HG03460 (cell line): ENCODE data around the gene CD180.
"Not testable (repeated sequence)": the region's sequence is repeated elsewhere in the genome, so short reads cannot be mapped to it uniquely, and the experiment has no call there.

Experiments
- ATAC-seq: cut with Tn5 transposase; IDR thresholded peaks from one replicate; pipeline ENCODE4 v1.9.1; 2021; ENCODE audit not compliant: unreplicated experiment

The CD180 gene

DNA sequence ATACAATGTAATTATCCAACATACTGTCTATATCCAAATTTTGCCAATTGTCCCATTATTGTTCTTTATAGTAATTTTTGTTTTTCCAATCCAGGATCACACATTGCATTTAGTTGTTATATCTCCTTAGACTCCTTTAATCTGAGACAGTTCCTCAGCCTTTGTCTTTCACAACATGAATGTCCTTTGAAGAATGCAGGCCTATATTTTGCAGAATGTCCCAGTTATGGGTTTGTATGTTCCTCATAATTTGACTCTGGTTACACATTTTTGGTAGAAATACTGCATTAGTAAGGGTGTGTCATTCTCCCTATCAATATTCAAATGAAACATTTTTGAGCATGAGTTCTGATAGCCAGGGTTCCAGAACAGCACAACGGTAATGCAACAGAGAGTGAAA lies 6.7 kb downstream of the CD180 start:
- ATAC-seq, result no peak

GRCh38 chr5:67189079-67189354 lies 7.6 kb downstream of the CD180 start:
- ATAC-seq, result no peak

DNA sequence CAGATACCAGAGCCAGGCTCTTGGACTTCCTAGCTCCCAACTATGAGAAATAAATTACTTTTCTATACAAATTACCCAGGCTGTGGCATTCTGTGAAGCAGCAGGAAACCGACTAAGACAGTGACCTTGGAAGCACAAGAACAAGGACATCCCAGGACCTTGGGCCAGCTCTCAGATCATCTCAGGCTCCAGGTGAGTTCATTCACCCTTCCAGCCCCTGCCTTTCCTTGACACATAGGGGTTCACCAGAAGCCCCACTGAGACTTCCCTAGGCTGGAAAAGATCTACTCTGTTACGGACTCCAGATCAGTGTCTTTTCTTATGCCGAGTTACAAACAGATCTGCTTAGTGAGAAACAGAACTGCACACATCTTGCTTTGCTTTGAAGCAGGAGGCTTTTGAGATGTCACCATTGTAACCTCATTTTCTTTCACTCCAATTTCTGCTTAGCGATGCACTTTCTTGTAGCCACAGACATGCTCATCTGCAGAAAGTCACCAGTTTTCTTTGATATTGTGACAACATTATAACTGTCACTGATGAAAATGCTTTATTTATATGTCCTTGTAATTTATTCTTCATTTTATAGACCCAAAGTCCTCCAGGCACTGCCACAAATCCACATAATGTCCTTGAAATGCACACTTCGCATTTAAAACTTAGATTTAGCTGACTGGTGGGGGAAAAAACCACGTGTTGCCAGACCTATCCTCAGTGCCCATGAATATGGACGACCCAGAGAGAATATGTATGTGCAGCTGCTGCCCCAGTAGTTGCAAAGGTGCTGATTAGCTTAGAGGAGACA lies 8.1 kb downstream of the CD180 start:
- ATAC-seq, result no peak

DNA sequence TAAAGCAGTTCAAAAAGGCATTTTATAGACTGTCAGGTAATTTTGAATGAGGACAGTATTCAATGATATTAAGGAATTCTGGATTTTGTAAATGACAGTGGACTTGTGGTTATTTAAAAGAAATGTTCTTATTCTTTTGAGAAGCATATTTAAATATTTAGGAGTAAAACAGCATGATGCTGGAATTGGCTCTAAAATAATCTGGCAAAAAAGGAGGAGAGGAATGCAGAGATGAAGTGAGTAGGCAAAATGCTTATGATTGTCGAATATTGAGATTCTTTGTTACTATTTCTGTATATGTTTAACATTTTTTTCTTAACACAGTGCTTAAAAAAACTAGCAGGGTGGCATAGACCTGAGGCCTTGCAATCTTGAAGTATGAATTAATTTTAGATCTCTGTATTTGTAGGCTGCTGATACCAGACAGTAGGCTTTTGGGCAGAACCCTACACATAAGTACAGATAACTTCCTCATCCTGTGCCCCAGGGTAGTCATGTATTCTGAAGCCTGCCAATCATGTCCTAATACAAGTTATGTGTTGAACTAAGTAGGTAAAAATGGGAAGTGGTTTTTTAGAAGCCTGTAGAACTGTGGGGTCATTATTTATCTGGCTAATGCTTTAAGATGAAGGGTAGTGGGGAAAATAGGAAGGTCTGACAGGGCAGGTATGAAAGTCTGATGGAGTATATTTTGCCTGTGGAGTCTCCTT lies 9.4 kb downstream of the CD180 start:
- ATAC-seq, result no peak

DNA sequence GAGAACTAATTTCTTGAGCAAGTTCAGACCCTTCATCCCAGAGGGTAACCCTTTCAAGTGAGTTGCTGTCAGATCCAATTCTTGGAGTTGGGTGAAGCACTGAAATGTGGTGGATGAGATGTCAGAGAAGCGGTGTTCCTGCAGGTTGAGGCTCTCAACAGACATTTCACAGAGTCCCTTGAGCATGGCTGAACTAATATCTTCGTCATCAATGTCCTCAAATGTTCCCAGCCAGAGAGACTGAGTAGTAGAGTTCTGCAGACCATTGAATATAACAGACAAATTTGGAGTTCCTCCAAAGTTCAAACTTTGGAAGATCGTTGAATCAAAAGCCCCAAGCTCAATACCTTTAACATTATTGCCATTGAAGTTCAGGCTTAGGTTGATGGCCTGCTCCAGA lies 12.7 kb downstream of the CD180 start:
- ATAC-seq, result no peak

DNA sequence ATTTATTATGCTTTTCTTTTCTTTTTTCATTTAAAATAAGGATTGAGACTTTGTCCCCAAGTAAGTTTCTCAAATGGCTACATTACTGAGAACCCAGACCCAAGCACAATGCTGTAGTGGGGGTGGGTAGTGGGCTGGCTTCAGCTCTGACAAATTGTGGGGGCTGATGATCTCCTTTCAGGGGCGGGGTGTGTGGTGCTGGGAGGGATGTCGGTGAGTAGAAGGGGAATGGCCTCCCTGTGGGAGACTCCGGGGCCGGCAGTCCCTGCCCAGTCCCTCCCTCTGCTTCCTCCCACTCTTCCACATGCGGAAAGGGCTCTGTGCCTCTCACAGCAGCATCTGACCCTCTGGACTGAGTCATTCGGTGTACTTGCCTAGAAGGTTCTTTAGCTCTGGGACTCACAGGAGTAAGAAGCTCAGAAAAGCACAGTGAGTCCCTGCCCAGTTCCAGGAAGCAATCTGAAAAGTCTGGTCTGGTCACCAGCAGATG lies 14.3 kb downstream of the CD180 start:
- no peak for ATAC-seq

DNA sequence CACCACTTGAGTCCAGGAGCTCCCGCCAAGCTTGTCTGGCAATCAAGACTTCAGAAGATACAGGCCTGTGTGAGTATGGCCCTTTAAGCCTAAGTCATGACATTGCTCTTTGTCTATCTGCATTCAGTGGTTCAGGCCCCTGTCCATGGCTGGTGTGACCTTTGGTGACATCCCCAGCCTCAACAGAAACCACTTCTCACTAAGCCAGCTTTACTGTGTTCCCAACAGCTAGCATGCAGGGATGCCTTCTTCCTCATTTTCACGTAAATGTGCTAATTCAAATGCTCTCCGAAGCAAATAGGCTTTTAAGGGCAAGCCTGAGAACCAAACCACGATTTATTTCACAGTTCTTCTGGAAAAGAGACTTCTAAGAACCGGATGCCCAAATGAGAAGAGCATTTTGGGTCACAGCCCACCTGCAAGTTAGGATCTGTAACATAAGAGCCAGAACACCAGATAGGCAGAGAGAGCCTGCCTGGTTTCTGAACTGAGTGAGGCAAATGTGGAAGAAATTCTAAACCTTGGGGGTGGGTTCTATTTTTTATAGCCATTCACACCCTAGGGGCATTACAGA lies 14.9 kb downstream of the CD180 start:
- ATAC-seq, result no peak

- no peak for ATAC-seq
Measured at GRCh38 chr5:67179697-67180361, 16.8 kb downstream of the CD180 start.

DNA sequence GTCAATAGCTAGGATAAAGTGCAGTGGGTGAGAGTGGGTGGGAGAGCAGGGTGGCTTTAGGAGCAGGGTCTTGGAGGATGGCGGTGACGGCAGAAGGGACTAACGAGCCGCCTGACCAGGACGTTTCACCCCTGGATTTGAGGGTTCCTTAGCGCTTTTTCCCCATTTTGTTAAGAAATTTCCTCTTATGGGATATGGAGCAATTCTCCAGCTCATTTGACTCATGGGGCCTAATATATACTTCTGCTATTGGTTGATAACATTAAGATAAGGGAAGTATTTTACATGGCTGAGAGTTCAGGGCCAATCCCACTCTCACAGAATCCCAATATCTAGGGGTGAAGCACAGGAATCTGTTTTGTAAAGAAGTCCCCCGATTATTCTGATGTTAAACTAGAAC lies 17.6 kb downstream of the CD180 start:
- ATAC-seq, result no peak

GRCh38 chr5:67178085-67178484 lies 18.5 kb downstream of the CD180 start:
- no peak for ATAC-seq

DNA sequence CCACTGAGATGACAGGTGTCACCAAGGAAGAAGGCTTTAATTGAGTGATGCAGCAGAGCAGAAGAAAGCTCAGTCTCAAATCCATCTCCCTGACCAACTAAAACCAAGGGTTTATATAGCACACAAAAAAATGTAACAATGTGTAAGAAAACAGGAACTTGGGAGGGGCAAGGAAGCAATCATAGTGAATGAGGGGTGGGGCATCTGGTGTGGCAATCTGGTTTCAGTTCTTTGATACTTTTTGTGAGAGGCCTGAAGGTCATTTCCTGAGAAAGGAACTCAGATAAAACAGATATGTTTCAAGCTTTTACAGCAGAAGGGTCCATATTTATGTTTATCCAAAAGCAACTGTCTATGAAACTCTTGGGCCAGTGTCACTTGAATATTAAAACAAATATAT lies 19.7 kb downstream of the CD180 start:
- ATAC-seq, result no peak

DNA sequence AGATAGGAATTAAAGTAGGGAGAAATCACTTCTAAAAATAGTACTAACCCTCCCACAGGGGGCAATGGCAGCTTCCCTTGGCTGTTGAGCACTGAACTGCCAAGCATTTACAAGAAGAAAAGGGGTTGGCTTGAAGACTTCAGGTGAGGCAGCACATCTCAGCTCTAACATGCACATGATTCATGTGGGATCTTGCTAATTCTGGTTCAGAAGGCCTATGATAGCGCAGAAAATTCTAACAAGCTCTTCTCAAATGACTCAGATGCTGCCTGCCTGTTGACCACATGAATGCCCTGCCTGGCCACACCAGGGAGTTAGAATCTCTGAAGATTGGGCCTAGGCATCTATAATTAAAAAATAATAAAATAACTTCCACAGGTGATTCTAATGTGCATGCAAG lies 22.6 kb downstream of the CD180 start:
- ATAC-seq, result no peak

DNA sequence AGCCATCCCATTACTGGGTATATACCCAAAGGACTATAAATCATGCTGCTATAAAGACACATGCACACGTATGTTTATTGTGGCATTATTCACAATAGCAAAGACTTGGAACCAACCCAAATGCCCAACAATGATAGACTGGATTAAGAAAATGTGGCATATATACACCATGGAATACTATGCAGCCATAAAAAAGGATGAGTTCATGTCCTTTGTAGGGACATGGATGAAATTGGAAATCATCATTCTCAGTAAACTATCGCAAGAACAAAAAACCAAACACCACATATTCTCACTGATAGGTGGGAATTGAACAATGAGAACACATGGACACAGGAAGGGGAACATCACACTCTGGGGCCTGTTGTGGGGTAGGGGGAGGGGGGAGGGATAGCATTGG lies 23.2 kb downstream of the CD180 start:
- ATAC-seq, result not testable (repeated sequence)

DNA sequence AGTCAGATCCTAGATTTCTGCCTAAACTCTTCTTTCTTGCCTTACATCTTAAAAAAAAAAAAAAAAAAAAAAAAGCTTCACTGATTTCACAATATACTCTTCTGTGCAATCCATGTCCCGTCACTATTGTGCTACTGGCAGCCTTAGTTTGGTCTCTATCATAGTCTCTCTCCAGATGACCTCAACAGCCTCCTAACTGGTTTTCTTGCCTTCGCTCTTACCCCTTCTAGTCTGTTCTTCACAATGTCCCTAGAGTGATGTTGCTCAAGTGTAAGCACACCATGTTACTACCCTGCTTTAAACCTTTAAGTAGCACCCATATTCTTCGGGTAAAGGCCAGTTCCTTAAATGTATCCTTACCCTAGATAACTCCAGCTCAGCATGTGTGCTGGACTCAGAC lies 25.8 kb downstream of the CD180 start:
- no peak for ATAC-seq

DNA sequence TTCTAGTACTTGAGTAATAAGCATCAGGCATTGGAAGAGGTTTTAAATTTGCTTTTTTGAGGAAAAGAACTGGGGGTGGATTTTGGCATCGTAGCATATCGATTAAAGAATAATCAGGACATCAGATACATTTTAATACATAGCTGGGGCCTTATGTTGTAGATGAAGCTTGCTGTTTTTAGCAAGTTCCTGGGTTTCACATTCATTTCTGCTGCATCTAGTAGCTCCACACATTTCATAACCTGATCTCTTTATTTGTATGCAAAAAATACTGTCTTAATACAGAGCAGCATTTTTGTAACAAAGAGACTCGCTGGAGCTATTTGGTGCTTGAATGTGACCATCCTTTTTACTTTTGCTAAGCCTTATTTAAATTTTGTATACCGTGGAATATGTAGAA lies 28.5 kb downstream of the CD180 start:
- no peak for ATAC-seq

DNA sequence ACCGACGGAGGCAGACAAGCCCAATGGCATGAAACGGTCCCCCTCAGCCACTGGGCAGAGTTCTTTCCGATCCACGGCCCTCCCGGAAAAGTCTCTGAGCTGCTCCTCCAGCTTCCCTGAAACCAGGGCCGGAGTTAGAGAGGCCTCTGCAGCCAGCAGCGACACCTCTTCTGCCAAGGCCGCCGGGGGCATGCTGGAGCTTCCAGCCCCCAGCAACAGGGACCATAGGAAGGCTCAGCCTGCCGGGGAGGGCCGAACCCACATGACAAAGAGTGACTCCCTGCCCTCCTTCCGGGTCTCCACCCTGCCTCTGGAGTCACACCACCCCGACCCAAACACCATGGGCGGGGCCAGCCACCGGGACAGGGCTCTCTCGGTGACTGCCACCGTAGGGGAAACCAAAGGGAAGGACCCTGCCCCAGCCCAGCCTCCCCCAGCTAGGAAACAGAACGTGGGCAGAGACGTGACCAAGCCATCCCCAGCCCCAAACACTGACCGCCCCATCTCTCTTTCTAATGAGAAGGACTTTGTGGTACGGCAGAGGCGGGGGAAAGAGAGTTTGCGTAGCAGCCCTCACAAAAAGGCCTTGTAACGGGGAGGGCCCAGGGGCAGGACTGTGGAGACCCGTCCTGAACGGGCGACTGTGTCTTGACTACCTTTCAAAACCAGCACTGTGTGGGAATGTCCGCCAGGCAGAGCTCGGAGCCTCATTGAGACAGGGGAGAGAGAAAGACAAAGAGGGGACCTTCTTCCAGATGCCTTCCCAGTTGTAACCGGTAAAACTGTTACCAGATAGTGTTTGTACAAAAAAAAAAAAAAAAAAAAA lies 29.9 kb downstream of the CD180 start:
- peak; percentile 48 for ATAC-seq

GRCh38 chr5:67165526-67166459 lies 30.8 kb downstream of the CD180 start:
- ATAC-seq, result peak; percentile 87

GRCh38 chr5:67164856-67165525 lies 31.6 kb downstream of the CD180 start:
- ATAC-seq, result no peak

DNA sequence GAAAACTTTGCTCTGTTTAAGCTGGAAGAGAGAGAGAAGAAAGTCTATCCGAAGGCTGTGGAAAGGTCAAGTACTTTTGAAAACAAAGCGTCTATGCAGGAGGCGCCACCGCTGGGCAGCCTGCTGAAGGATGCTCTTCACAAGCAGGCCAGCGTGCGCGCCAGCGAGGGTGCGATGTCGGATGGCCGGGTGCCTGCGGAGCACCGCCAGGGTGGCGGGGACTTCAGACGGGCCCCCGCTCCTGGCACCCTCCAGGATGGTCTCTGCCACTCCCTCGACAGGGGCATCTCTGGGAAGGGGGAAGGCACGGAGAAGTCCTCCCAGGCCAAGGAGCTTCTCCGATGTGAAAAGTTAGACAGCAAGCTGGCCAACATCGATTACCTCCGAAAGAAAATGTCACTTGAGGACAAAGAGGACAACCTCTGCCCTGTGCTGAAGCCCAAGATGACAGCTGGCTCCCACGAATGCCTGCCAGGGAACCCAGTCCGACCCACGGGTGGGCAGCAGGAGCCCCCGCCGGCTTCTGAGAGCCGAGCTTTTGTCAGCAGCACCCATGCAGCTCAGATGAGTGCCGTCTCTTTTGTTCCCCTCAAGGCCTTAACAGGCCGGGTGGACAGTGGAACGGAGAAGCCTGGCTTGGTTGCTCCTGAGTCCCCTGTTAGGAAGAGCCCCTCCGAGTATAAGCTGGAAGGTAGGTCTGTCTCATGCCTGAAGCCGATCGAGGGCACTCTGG lies 32.6 kb downstream of the CD180 start:
- no peak for ATAC-seq
